ENCODE data around the gene NUDCD2.

NUDCD2 gene

DNA sequence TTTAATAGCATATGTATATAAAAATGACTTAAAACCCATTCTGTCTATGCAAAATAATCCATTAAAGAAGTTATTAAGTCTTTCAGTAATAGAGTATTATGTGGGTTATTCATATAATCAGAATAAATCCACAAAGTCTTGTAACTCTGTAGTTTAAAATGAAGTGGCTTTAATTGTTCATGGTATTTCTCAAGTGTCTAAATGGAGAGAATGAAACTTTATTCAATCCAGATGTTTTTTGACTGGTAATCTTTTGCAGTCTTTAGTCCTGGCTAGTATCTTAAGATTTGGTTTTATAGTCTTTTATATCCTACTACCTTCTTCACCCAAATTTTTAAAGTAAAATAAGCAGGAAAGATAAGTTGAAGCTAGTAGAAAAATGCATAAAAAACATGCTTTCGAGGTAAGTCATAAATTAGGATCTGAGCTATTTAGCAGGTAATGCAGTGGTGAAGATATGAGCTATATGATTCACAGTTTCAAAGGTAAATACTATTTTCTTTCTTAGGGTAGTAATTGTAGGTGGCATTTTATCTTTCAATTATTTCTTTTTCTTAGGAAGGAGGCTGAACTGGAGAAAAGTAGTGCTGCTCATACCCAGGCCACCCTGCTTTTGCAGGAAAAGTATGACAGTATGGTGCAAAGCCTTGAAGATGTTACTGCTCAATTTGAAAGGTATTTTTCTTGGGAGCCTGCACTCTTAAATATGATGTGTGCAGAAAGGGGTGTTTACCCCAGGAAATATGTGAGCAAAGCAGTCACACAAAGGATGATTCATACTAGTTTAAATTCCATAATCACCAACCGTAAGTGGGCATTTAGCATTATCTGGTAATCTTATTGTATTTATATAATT, 18.5 kb upstream of the NUDCD2 start:
- H3K4me1 ChIP-seq, result no peaks in the 10 kb centered on the region
- no peaks in the 10 kb centered on the region for H3K27me3 ChIP-seq (ENCODE audit: control insufficient read depth, insufficient read depth, low read length)
- H3K27ac ChIP-seq, result no peak overlapping the region
- no peak overlapping the region for H3K4me3 ChIP-seq (ENCODE audit: low read depth, low read length)
- H3K79me2 ChIP-seq, result no peaks in the 10 kb centered on the region
- no peaks in the 10 kb centered on the region for H3K36me3 ChIP-seq (ENCODE audit: control insufficient read depth, insufficient read depth, low read length)
- H2AFZ ChIP-seq, result no peak overlapping the region
- TF ChIP-seq, protein P1, sequence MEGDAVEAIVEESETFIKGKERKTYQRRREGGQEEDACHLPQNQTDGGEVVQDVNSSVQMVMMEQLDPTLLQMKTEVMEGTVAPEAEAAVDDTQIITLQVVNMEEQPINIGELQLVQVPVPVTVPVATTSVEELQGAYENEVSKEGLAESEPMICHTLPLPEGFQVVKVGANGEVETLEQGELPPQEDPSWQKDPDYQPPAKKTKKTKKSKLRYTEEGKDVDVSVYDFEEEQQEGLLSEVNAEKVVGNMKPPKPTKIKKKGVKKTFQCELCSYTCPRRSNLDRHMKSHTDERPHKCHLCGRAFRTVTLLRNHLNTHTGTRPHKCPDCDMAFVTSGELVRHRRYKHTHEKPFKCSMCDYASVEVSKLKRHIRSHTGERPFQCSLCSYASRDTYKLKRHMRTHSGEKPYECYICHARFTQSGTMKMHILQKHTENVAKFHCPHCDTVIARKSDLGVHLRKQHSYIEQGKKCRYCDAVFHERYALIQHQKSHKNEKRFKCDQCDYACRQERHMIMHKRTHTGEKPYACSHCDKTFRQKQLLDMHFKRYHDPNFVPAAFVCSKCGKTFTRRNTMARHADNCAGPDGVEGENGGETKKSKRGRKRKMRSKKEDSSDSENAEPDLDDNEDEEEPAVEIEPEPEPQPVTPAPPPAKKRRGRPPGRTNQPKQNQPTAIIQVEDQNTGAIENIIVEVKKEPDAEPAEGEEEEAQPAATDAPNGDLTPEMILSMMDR (IDR thresholded peaks at IDR 0.05), result no peak
- no peaks in the 10 kb centered on the region for H3K9me3 ChIP-seq (ENCODE audit: control insufficient read depth, low read length)
- no peak overlapping the region for H3K4me2 ChIP-seq (ENCODE audit: low read length)
- no peak overlapping the region for H3K9ac ChIP-seq

DNA sequence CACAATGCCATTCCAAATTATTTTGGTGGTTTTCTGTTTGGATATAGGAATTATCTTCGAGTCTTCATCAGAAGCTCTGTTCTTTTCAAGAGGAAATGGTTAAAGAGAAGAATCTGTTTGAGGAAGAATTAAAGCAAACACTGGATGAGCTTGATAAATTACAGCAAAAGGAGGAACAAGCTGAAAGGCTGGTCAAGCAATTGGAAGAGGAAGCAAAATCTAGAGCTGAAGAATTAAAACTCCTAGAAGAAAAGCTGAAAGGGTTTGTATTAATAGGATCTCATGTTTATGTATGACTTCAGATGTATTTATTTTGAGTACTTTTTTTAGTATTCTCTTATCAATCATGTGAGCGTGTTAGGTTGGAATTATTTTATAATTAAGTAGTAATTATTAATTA, 15.5 kb upstream of the NUDCD2 start:
- TF ChIP-seq, protein P1 (IDR thresholded peaks at IDR 0.05), result no peak
- H3K27ac ChIP-seq, result no peak overlapping the region
- no peaks in the 10 kb centered on the region for H3K27me3 ChIP-seq (ENCODE audit: control insufficient read depth, insufficient read depth, low read length)
- H3K4me2 ChIP-seq (ENCODE audit: low read length), result no peak overlapping the region
- H3K36me3 ChIP-seq (ENCODE audit: control insufficient read depth, insufficient read depth, low read length), result no peaks in the 10 kb centered on the region
- H3K9me3 ChIP-seq (ENCODE audit: control insufficient read depth, low read length), result no peaks in the 10 kb centered on the region
- H3K4me3 ChIP-seq (ENCODE audit: low read depth, low read length), result no peak overlapping the region
- no peaks in the 10 kb centered on the region for H3K4me1 ChIP-seq
- no peaks in the 10 kb centered on the region for H3K79me2 ChIP-seq
- H3K9ac ChIP-seq, result no peak overlapping the region
- no peak overlapping the region for H2AFZ ChIP-seq

DNA sequence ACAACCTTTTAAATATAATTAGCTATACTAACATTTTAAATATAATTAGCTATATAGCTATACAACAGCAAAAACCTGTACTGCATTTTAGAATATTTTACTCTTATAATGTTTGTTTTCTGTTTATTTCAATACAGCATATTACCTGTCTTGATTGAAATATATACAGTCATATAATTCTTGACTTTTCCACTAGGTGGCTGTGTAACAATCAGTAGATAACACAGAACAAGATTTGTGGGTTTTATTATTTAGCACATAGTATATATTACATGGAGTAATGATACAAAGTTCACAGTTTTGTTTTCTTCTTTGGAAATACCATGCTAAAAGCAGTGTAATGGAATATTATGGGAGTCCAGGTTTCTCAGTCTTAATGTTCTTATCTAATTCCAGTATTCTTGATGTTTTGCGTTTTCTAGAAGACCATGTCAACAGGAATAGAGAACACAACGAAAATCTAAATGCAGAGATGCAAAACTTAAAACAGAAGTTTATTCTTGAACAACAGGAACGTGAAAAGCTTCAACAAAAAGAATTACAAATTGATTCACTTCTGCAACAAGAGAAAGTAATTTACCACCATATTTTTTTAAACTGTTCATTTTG, 13.8 kb upstream of the NUDCD2 start:
- no peaks in the 10 kb centered on the region for H3K36me3 ChIP-seq (ENCODE audit: control insufficient read depth, insufficient read depth, low read length)
- TF ChIP-seq, protein P1 (IDR thresholded peaks at IDR 0.05), result peak; percentile 53
- H3K27me3 ChIP-seq (ENCODE audit: control insufficient read depth, insufficient read depth, low read length), result no peaks in the 10 kb centered on the region

DNA sequence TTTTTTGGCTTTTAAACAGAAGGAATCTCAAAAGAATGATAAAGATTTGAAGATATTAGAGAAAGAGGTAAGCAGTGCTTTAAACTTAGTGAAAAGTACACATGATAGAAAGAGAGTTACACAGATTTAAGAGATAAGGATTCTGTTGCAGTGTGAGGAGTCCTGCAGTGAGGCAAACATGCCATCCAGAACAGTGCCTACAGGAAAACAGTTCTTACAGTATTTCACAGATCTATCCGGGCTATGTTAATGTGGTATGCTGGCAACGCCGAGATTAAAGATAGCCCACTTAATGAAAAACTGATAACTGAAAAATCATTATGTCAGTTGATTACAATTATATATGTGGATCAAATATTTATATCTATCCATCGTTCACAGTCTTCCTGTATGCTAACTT, 7.8 kb upstream of the NUDCD2 start:
- H3K27ac ChIP-seq, result no peak overlapping the region
- no peaks in the 10 kb centered on the region for H3K36me3 ChIP-seq (ENCODE audit: control insufficient read depth, insufficient read depth, low read length)
- no peak overlapping the region for H3K9ac ChIP-seq
- TF ChIP-seq, protein P1 (IDR thresholded peaks at IDR 0.05), result no peak
- H3K9me3 ChIP-seq (ENCODE audit: control insufficient read depth, low read length), result no peaks in the 10 kb centered on the region
- peak overlapping the region; percentile 13 for H2AFZ ChIP-seq
- H3K4me2 ChIP-seq (ENCODE audit: low read length), result no peak overlapping the region
- peaks cover 5% of the 10 kb centered on the region for H3K4me1 ChIP-seq
- H3K4me3 ChIP-seq (ENCODE audit: low read depth, low read length), result no peak overlapping the region
- no peaks in the 10 kb centered on the region for H3K79me2 ChIP-seq
- no peaks in the 10 kb centered on the region for H3K27me3 ChIP-seq (ENCODE audit: control insufficient read depth, insufficient read depth, low read length)

More for the DNA sequence above, 13.8 kb upstream of the NUDCD2 start:
- no peak overlapping the region for H2AFZ ChIP-seq
- no peak overlapping the region for H3K4me2 ChIP-seq (ENCODE audit: low read length)
- no peaks in the 10 kb centered on the region for H3K4me1 ChIP-seq
- no peaks in the 10 kb centered on the region for H3K9me3 ChIP-seq (ENCODE audit: control insufficient read depth, low read length)
- H3K27ac ChIP-seq, result no peak overlapping the region
- no peaks in the 10 kb centered on the region for H3K79me2 ChIP-seq
- no peak overlapping the region for H3K9ac ChIP-seq
- H3K4me3 ChIP-seq (ENCODE audit: low read depth, low read length), result no peak overlapping the region

Measured in parathyroid adenoma (tissue), 2 donors.